Cardiac muscle cell (in vitro differentiated cells and primary cell): Measurements from ENCODE around the gene FTO. TPM values are rescaled to one million over a fixed set of nuclear protein-coding genes. Genes with fewer than 3 reads are reported as not detected.
"Not testable (repeated sequence)": the region's sequence is repeated elsewhere in the genome, so short reads cannot be mapped to it uniquely, and the experiment has no call there.

Experiments used
- DNase-seq, 2 donors: peaks; one replicate each; pipeline versions ENCODE4 v3.0.0 to v3.0.0-alpha.2; 2010 to 2017; ENCODE audit warnings: low read depth in 1 of 2, low spot score in 1 of 2
- H3K27ac ChIP-seq: fragments of 200-600 bp; sonication (generic); 2 replicates; pipeline ENCODE4 v1.5.1; 2016
- H3K27me3 ChIP-seq: fragments of 200-600 bp; sonication (generic); 2 replicates; pipeline ENCODE4 v1.6.0; 2016; ENCODE audit warnings: control low read depth
- H3K36me3 ChIP-seq: fragments of 200-600 bp; sonication (generic); 2 replicates; pipeline ENCODE4 v1.5.1; 2016; ENCODE audit warnings: control low read depth
- H3K4me1 ChIP-seq: fragments of 200-600 bp; sonication (generic); 2 replicates; pipeline ENCODE4 v1.8.1; 2017; ENCODE audit warnings: low read depth, mild to moderate bottlenecking, mixed run types
- H3K4me3 ChIP-seq: fragments of 200-600 bp; sonication (generic); 2 replicates; pipeline ENCODE4 v1.5.1; 2016; ENCODE audit warnings: mild to moderate bottlenecking
- H3K9me3 ChIP-seq: fragments of 200-600 bp; sonication (generic); 2 replicates; pipeline ENCODE4 v1.5.1; 2017; ENCODE audit warnings: low read depth, mild to moderate bottlenecking, control low read depth
- polyA plus RNA-seq: library from polyadenylated mRNA; unstranded; fragments of >200 nt; fragmentation: Nextera tagmentation; extraction: Ambion mirVana; gene quantifications from 2 replicates; pipeline ENCODE4 v1.2.1, GENCODE V29; 2016
- total RNA-seq: library from RNA; depleted of rRNA; stranded (reverse); fragments of >200 nt; gene quantifications from 2 replicates; pipeline ENCODE4 v1.2.3, GENCODE V29; 2016
- TF ChIP-seq, protein P1 (sequence below): IDR thresholded peaks from 2 replicates; pipeline ENCODE4 v1.5.1; 2012; ENCODE audit warnings: low read depth, mild to moderate bottlenecking, low read length

The FTO gene
- total and polyA plus RNA-seq, 2 experiments from 2014 or later, result 77.7 to 93.8 TPM

GRCh38 chr16:53680756-53681155 is 23.2 kb upstream of the FTO start:
- Histone ChIP-seq H3K36me3 (peaks cover 4% of the 10 kb centered on the region), H3K9me3 (no peaks in the 10 kb centered on the region), H3K27ac (no peak overlapping the region), H3K27me3 (no peaks in the 10 kb centered on the region), H3K4me3 (no peak overlapping the region), H3K4me1 (no peaks in the 10 kb centered on the region)
- TF ChIP-seq, protein P1, sequence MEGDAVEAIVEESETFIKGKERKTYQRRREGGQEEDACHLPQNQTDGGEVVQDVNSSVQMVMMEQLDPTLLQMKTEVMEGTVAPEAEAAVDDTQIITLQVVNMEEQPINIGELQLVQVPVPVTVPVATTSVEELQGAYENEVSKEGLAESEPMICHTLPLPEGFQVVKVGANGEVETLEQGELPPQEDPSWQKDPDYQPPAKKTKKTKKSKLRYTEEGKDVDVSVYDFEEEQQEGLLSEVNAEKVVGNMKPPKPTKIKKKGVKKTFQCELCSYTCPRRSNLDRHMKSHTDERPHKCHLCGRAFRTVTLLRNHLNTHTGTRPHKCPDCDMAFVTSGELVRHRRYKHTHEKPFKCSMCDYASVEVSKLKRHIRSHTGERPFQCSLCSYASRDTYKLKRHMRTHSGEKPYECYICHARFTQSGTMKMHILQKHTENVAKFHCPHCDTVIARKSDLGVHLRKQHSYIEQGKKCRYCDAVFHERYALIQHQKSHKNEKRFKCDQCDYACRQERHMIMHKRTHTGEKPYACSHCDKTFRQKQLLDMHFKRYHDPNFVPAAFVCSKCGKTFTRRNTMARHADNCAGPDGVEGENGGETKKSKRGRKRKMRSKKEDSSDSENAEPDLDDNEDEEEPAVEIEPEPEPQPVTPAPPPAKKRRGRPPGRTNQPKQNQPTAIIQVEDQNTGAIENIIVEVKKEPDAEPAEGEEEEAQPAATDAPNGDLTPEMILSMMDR, result no peak
- DNase-seq, result no peak

DNA sequence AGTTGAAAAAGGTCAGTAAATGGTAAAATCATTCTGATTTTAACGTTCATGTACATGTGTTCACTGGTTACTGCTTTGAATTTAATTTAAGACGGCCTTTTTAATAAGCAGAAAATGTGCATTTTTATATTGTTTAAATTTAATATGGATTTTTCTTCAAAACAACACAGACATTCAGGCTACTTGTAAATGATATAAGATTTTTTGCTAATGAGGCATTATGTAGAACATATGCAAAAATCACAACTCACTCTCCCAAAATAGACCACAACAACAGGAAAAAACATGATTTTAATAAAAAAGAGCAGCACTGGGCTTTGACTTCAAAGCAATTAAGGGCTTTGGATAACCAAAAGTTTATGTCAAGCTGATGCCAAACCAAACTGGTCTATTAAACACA is 22.6 kb upstream of the FTO start:
- Histone ChIP-seq H3K4me3 (no peak overlapping the region), H3K9me3 (no peaks in the 10 kb centered on the region), H3K36me3 (peaks cover 4% of the 10 kb centered on the region), H3K27me3 (no peaks in the 10 kb centered on the region), H3K27ac (no peak overlapping the region), H3K4me1 (no peaks in the 10 kb centered on the region)
- DNase-seq, result no peak
- TF ChIP-seq, protein P1, result no peak

- DNase-seq, H3K27me3 ChIP-seq: not testable (repeated sequence)
Measured at GRCh38 chr16:53685334-53685733, 18.6 kb upstream of the FTO start.

GRCh38 chr16:53686710-53687109 is 17.2 kb upstream of the FTO start:
- Histone ChIP-seq H3K4me1 (no peaks in the 10 kb centered on the region), H3K4me3 (no peak overlapping the region), H3K27me3 (no peaks in the 10 kb centered on the region), H3K27ac (no peak overlapping the region), H3K9me3 (no peaks in the 10 kb centered on the region), H3K36me3 (peaks cover 12% of the 10 kb centered on the region)
- DNase-seq, result no peak
- TF ChIP-seq, protein P1, result no peak

More at GRCh38 chr16:53685334-53685733, 18.6 kb upstream of the FTO start:
- H3K27ac ChIP-seq, H3K4me1 ChIP-seq, H3K9me3 ChIP-seq, H3K4me3 ChIP-seq: not testable (repeated sequence)
- peaks cover 12% of the 10 kb centered on the region for H3K36me3 ChIP-seq

- DNase-seq, result no peak
- Histone ChIP-seq H3K4me3 (no peak overlapping the region), H3K4me1 (no peaks in the 10 kb centered on the region), H3K27ac (no peak overlapping the region), H3K36me3 (peaks cover 12% of the 10 kb centered on the region), H3K27me3 (no peaks in the 10 kb centered on the region), H3K9me3 (no peaks in the 10 kb centered on the region)
- TF ChIP-seq, protein P1, result no peak
Measured at GRCh38 chr16:53689636-53690035, 14.3 kb upstream of the FTO start.

- Histone ChIP-seq H3K27me3 (no peaks in the 10 kb centered on the region), H3K36me3 (peaks cover 9% of the 10 kb centered on the region), H3K9me3 (no peaks in the 10 kb centered on the region), H3K4me3 (no peak overlapping the region), H3K4me1 (no peaks in the 10 kb centered on the region), H3K27ac (no peak overlapping the region)
- TF ChIP-seq, protein P1, result no peak
- no peak for DNase-seq
Measured at GRCh38 chr16:53690771-53691170, 13.2 kb upstream of the FTO start.
